ENCODE data around the gene TBC1D10B.
A peak's percentile ranks its signal among the peaks of the same experiment; 100 is the strongest.

Gene TBC1D10B

GRCh38 chr16:30378236-30379157 is 8.2 kb upstream of the TBC1D10B start (continued):
- TF ChIP-seq GLI2 (tag by site-specific recombination; IDR thresholded peaks at IDR 0.05; ENCODE audit: borderline replicate concordance, low read depth) (no peak), ZNF324 (tag by site-specific recombination; IDR thresholded peaks at IDR 0.05) (peak; percentile 89; the same call in 1 of the 2 replicates), ZNF398 (tag by site-specific recombination; IDR thresholded peaks at IDR 0.05) (peak; percentile 99), SP2 (tag by site-specific recombination; IDR thresholded peaks at IDR 0.05) (peak; percentile 97), ZBTB26 (tag by site-specific recombination; optimal IDR thresholded peaks at IDR 0.05) (peak; percentile 64)

GRCh38 chr16:30377812-30378235 is 7.5 kb upstream of the TBC1D10B start:
- Histone ChIP-seq H3K4me1 (ENCODE audit: control insufficient read depth, insufficient read depth, low read length) (no peaks in the 10 kb centered on the region), H3K36me3 (ENCODE audit: control insufficient read depth in 2 of 2, insufficient read depth in 1 of 2, low read length in 2 of 2) (peaks cover 0 to 8% of the 10 kb centered on the region in 2 experiments; a peak in 1 of 3 replicates), H3K4me3 (ENCODE audit: low read depth, low read length) (peak overlapping the region; percentile 68), H3K9me3 (ENCODE audit: control insufficient read depth, insufficient read depth, low read depth, low read length) (no peaks in the 10 kb centered on the region), H3K27ac (ENCODE audit: extremely low read depth, low read depth, low read length) (peak overlapping the region; percentile 97)
- POLR2A ChIA-PET: interaction anchor here (0.6 to 3.2 kb wide), 18 partner anchors 8 to 404 kb away, joined by 3 to 19 read pairs (median 3); partner anchors contain the start of genes CD2BP2, DCTPP1, FBRS and TAOK2
- CTCF ChIA-PET: interaction anchor here (1.0 to 1.5 kb wide), 6 partner anchors 9 to 266 kb away, joined by 3 to 5 read pairs (median 4); partner anchors contain the start of gene ZNF48
- TF ChIP-seq ZNF518A (tag by site-specific recombination; conservative IDR thresholded peaks at IDR 0.05; ENCODE audit: low read depth): no peak
- TF ChIP-seq BCL11A (tag by site-specific recombination; IDR thresholded peaks at IDR 0.05; ENCODE audit: low read depth): no peak
- no peak for TF ChIP-seq ZNF768 (tag by site-specific recombination; IDR thresholded peaks at IDR 0.05)
- TF ChIP-seq PRDM10 (tag by site-specific recombination; IDR thresholded peaks at IDR 0.05): peak; percentile 95
- peak; percentile 54; the same call in 1 of the 2 replicates for TF ChIP-seq ZNF24 (tag by site-specific recombination; IDR thresholded peaks at IDR 0.05)
- no peak for TF ChIP-seq ZFP69B (tag by site-specific recombination; IDR thresholded peaks at IDR 0.05)
- no peak for TF ChIP-seq ZNF624 (tag by site-specific recombination; IDR thresholded peaks at IDR 0.05)
- 0 out of 2 replicates have a peak, but pooled peaks have one; percentile 38 for TF ChIP-seq PATZ1 (tag by site-specific recombination; IDR thresholded peaks at IDR 0.05)
- no peak for TF ChIP-seq ZBTB49 (tag by site-specific recombination; IDR thresholded peaks at IDR 0.05; ENCODE audit: low read depth)
- TF ChIP-seq ZNF791 (tag by site-specific recombination; IDR thresholded peaks at IDR 0.05): no peak
- peak; percentile 65 for TF ChIP-seq ZBTB21 (tag by site-specific recombination; IDR thresholded peaks at IDR 0.05)
- TF ChIP-seq ZNF433 (tag by site-specific recombination; IDR thresholded peaks at IDR 0.05; ENCODE audit: low read depth): no peak
